SK-N-SH (cell line): ENCODE results near the gene KLHDC10. TPM values are rescaled to one million over a fixed set of nuclear protein-coding genes. Genes with fewer than 3 reads are reported as not detected.

ENCODE experiments used
- CTCF ChIA-PET: fragments of 300-600, 350-600 bp; formaldehyde crosslinking; extraction: SDS; loops from one replicate; lab custom pipeline; 2021; lab: Yijun Ruan, JAX
- POLR2A ChIA-PET: fragments of 350-600 bp; sonication (Branson Sonifier 250); formaldehyde crosslinking; extraction: SDS; loops from one replicate; lab custom pipeline; 2020; ENCODE audit warnings: antibody characterized with exemption, inconsistent platforms; lab: Yijun Ruan, JAX
- DNase-seq: peaks from one replicate; pipeline ENCODE4 v3.0.0; 2012
- H2AFZ ChIP-seq: fragments of 200-600 bp; sonication (generic); 2 replicates; pipeline ENCODE4 v1.8.1; 2016; ENCODE audit warnings: antibody characterized with exemption, mild to moderate bottlenecking, low read depth
- H3F3A ChIP-seq: fragments of 200-600 bp; sonication (generic); replicated peaks from 2 replicates; pipeline ENCODE3; 2016; ENCODE audit warnings: antibody characterized with exemption, mild to moderate bottlenecking; ENCODE audit not compliant: insufficient read depth
- H3K27ac ChIP-seq, 2 experiments: fragments of 200-500 bp in 1 of 2; fragments of 200-600 bp in 1 of 2; sonication (Bioruptor generic) in 1 of 2; sonication (generic), shearing (Covaris generic) in 1 of 2; 2 replicates each; pipeline versions ENCODE4 v1.5.1 to v1.6.1; 2014 to 2016; ENCODE audit warnings: low read depth in 2 of 2, inconsistent platforms in 1 of 2, low read length in 1 of 2, mild to moderate bottlenecking in 1 of 2, mixed read lengths in 1 of 2
- H3K27me3 ChIP-seq: fragments of 200-600 bp; sonication (generic), shearing (Covaris generic); 2 replicates; pipeline ENCODE4 v1.6.1; 2016; ENCODE audit warnings: mixed run types; ENCODE audit not compliant: insufficient read depth
- H3K36me3 ChIP-seq, 2 experiments: fragments of 200-500 bp in 1 of 2; fragments of 200-600 bp in 1 of 2; sonication (Bioruptor generic) in 1 of 2; sonication (generic) in 1 of 2; replicated peaks in 1 of 2; 2 replicates each; pipeline versions ENCODE3 to v1.5.1; 2014 to 2016; ENCODE audit warnings: low read length in 1 of 2, mild to moderate bottlenecking in 1 of 2; ENCODE audit not compliant: insufficient read depth in 2 of 2, control insufficient read depth in 1 of 2
- H3K4me1 ChIP-seq, 2 experiments: fragments of 200-500 bp in 1 of 2; fragments of 200-600 bp in 1 of 2; sonication (Bioruptor generic) in 1 of 2; sonication (generic), shearing (Covaris generic) in 1 of 2; 2 replicates each; pipeline versions ENCODE4 v1.5.1 to v1.6.1; 2014 to 2016; ENCODE audit warnings: low read depth in 1 of 2, low read length in 1 of 2, mixed run types in 1 of 2; ENCODE audit not compliant: insufficient read depth in 2 of 2, control insufficient read depth in 1 of 2
- H3K4me2 ChIP-seq: fragments of 200-600 bp; sonication (generic), shearing (Covaris generic); 2 replicates; pipeline ENCODE4 v1.6.1; 2017; ENCODE audit warnings: mixed run types
- H3K4me3 ChIP-seq, 2 experiments: fragments of 200-500 bp in 1 of 2; fragments of 200-600 bp in 1 of 2; sonication (Bioruptor generic) in 1 of 2; sonication (generic), shearing (Covaris generic) in 1 of 2; 2 replicates each; pipeline versions ENCODE4 v1.5.1 to v1.8.1; 2014 to 2016; ENCODE audit warnings: low read depth in 2 of 2, inconsistent platforms in 1 of 2, low read length in 1 of 2, mild to moderate bottlenecking in 1 of 2, mixed read lengths in 1 of 2, moderate library complexity in 1 of 2
- H3K79me2 ChIP-seq: fragments of 200-600 bp; sonication (generic); 2 replicates; pipeline ENCODE4 v1.8.1; 2017; ENCODE audit warnings: mild to moderate bottlenecking; ENCODE audit not compliant: insufficient read depth
- H3K9ac ChIP-seq: fragments of 200-600 bp; sonication (generic); 2 replicates; pipeline ENCODE4 v1.6.1; 2017; ENCODE audit warnings: mixed run types
- H3K9me2 ChIP-seq: fragments of 200-600 bp; sonication (generic); 2 replicates; pipeline ENCODE4 v1.6.1; 2017; ENCODE audit warnings: mixed run types
- H3K9me3 ChIP-seq: fragments of 200-600 bp; sonication (generic); 2 replicates; pipeline ENCODE4 v1.6.1; 2017; ENCODE audit warnings: mixed run types, mild to moderate bottlenecking, moderate library complexity
- H4K20me1 ChIP-seq: fragments of 200-600 bp; sonication (generic); 2 replicates; pipeline ENCODE4 v1.6.1; 2017; ENCODE audit warnings: mild to moderate bottlenecking, mixed run types; ENCODE audit not compliant: insufficient read depth
- ELF1 ChIP-seq: IDR thresholded peaks from 2 replicates; pipeline ENCODE4 v1.4.0; 2012
- EP300 ChIP-seq, 2 experiments: IDR thresholded peaks; 2 replicates each; pipeline versions ENCODE4 v1.4.0 to v1.6.1; 2012; ENCODE audit warnings: borderline replicate concordance in 1 of 2, low read depth in 1 of 2, low read length in 1 of 2
- EZH2phosphoT487 ChIP-seq: fragments of 200-600 bp; sonication (generic); IDR thresholded peaks from 2 replicates; pipeline ENCODE4 v1.6.1; 2017; ENCODE audit warnings: low read depth, mixed run types, mild to moderate bottlenecking, antibody characterized with exemption, moderate library complexity, borderline replicate concordance
- FOSL2 ChIP-seq: IDR thresholded peaks from 2 replicates; pipeline ENCODE4 v1.4.0; 2012; ENCODE audit warnings: low read depth, mild to moderate bottlenecking, moderate library complexity, borderline replicate concordance
- FOXJ3 ChIP-seq: sonication (generic); formaldehyde crosslinking; IDR thresholded peaks from 2 replicates; pipeline ENCODE4 v1.5.1; 2020; ENCODE audit warnings: mild to moderate bottlenecking, missing genetic modification reagents
- FOXM1 ChIP-seq: IDR thresholded peaks from 2 replicates; pipeline ENCODE4 v1.4.0; 2012; ENCODE audit warnings: low read depth, mild to moderate bottlenecking
- GABPA ChIP-seq: IDR thresholded peaks from 2 replicates; pipeline ENCODE4 v1.4.0; 2012; ENCODE audit warnings: low read depth, mild to moderate bottlenecking
- GATA2 ChIP-seq: sonication (generic); formaldehyde crosslinking; IDR thresholded peaks from 2 replicates; pipeline ENCODE4 v1.5.0; 2020; ENCODE audit warnings: mild to moderate bottlenecking, missing genetic modification reagents
- JUND ChIP-seq: IDR thresholded peaks from 2 replicates; pipeline ENCODE4 v1.4.0; 2012
- MAX ChIP-seq: IDR thresholded peaks from 2 replicates; pipeline ENCODE4 v1.4.0; 2012; ENCODE audit warnings: low read depth
- NFIC ChIP-seq: IDR thresholded peaks from 2 replicates; pipeline ENCODE4 v1.4.0; 2012; ENCODE audit warnings: borderline replicate concordance
- NRF1 ChIP-seq: IDR thresholded peaks from 2 replicates; pipeline ENCODE4 v1.6.1; 2012; ENCODE audit warnings: low read depth, mild to moderate bottlenecking, low read length
- PBX3 ChIP-seq: IDR thresholded peaks from 2 replicates; pipeline ENCODE4; 2012
- POLR2AphosphoS5 ChIP-seq: IDR thresholded peaks from 2 replicates; pipeline ENCODE4 v1.6.1; 2012; ENCODE audit warnings: low read depth, low read length
- RAD21 ChIP-seq: IDR thresholded peaks from 2 replicates; pipeline ENCODE4 v1.6.1; 2012; ENCODE audit warnings: mild to moderate bottlenecking, low read length
- RXRA ChIP-seq: IDR thresholded peaks from 2 replicates; pipeline ENCODE4 v1.4.0; 2012; ENCODE audit warnings: low read depth, mild to moderate bottlenecking, borderline replicate concordance
- SMC3 ChIP-seq: IDR thresholded peaks from 2 replicates; pipeline ENCODE4 v1.6.1; 2012; ENCODE audit warnings: low read depth, low read length, improper control_type of control experiment
- TCF12 ChIP-seq: IDR thresholded peaks from 2 replicates; pipeline ENCODE4 v1.4.0; 2012
- TEAD4 ChIP-seq: IDR thresholded peaks from 2 replicates; pipeline ENCODE4 v1.4.0; 2012; ENCODE audit warnings: mild to moderate bottlenecking, borderline replicate concordance; ENCODE audit not compliant: insufficient read depth
- USF2 ChIP-seq: fragments of 150-350 bp; IDR thresholded peaks from 2 replicates; pipeline ENCODE4 v1.6.1; 2017; ENCODE audit warnings: antibody characterized with exemption, low read length, low read depth, borderline replicate concordance
- WGBS: methylation state at CpG from one replicate; pipeline ENCODE4 v1.1.6; 2017; ENCODE audit warnings: low lambda C conversion rate; 5-methylcytosine and 5-hydroxymethylcytosine counted together
- polyA plus RNA-seq, 3 experiments: library from polyadenylated mRNA; depleted of rRNA; stranded (reverse); fragments of >200 nt; gene quantifications; 2 replicates each; pipeline ENCODE4 v1.2.3, GENCODE V29; 2012

The KLHDC10 gene
- polyA plus RNA-seq, 1 of the 3 experiments (the other 2 are of a cell fraction) = 15.9 TPM

- no peak for TF ChIP-seq USF2
- TF ChIP-seq TCF12 = no peak
- TF ChIP-seq EP300 (IDR thresholded peaks at IDR 0.05; ENCODE audit: borderline replicate concordance in 1 of 2, low read depth in 1 of 2, low read length in 1 of 2) = no peak
- ChIA-PET CTCF (interaction anchor here (0.7 to 4.5 kb wide), 45 partner anchors 9 to 769 kb away, joined by 3 to 57 read pairs (median 7); partner anchors contain the start of genes SSMEM1 and TMEM209), POLR2A (interaction anchor here (0.6 to 2.0 kb wide), 9 partner anchors 10 to 653 kb away, joined by 3 to 14 read pairs (median 3); partner anchors contain the start of genes CEP41 and TMEM209)
- WGBS = 4% methylated on average over 10 of the region's 10 CpGs
- H3K9ac ChIP-seq = peak overlapping the region; percentile 70
- no peaks in the 10 kb centered on the region for H3K9me2 ChIP-seq
- peaks cover 58% of the 10 kb centered on the region for H3K79me2 ChIP-seq
- peak overlapping the region; percentile 83 for H3K4me2 ChIP-seq
- no peaks in the 10 kb centered on the region for H3K9me3 ChIP-seq
- DNase-seq = no peak
- peaks cover 0 to 17% of the 10 kb centered on the region in 2 experiments; a peak in 2 of 4 replicates for H3K4me1 ChIP-seq
- H3K27ac ChIP-seq = peak overlapping the region; percentile 48 to 64; a peak in 3 of 4 replicates
- peak overlapping the region; percentile 72 to 90 for H3K4me3 ChIP-seq
- H3K36me3 ChIP-seq = peaks cover 0 to 3% of the 10 kb centered on the region in 2 experiments
- H3K27me3 ChIP-seq = no peaks in the 10 kb centered on the region
- peaks cover 24% of the 10 kb centered on the region for H4K20me1 ChIP-seq
- H2AFZ ChIP-seq = peak overlapping the region; percentile 80
- peaks cover 4% of the 10 kb centered on the region for H3F3A ChIP-seq
These were observed 708 bp downstream of the KLHDC10 start for GRCh38 chr7:130070861-130071622.

- peaks cover 26% of the 10 kb centered on the region for H4K20me1 ChIP-seq
- H2AFZ ChIP-seq = no peak overlapping the region
- H3K79me2 ChIP-seq = peaks cover 67% of the 10 kb centered on the region
- H3K4me1 ChIP-seq = peaks cover 0 to 18% of the 10 kb centered on the region in 2 experiments; a peak in 2 of 4 replicates
- peak; percentile 79 for DNase-seq
- peak overlapping the region; percentile 83 for H3K4me2 ChIP-seq
- H3F3A ChIP-seq = peaks cover 3% of the 10 kb centered on the region
- H3K27ac ChIP-seq = peak overlapping the region in 1 of 2 experiments; percentile 23; a peak in 1 of 4 replicates
- peak overlapping the region; percentile 70 for H3K9ac ChIP-seq
- peaks cover 0 to 3% of the 10 kb centered on the region in 2 experiments for H3K36me3 ChIP-seq
- POLR2A ChIA-PET = interaction anchor here (0.6 to 1.7 kb wide), 2 partner anchors 119 to 133 kb away, joined by 3 to 7 read pairs; partner anchors contain the start of gene TMEM209
- H3K4me3 ChIP-seq = peak overlapping the region; percentile 72 to 90
- no peaks in the 10 kb centered on the region for H3K9me3 ChIP-seq
- CTCF ChIA-PET = interaction anchor here (0.6 to 4.5 kb wide), 90 partner anchors 8 to 768 kb away, joined by 3 to 57 read pairs (median 4); partner anchors contain the start of genes SSMEM1 and TMEM209
- no peaks in the 10 kb centered on the region for H3K27me3 ChIP-seq
- 4% methylated on average over 11 of the region's 11 CpGs for WGBS
- no peaks in the 10 kb centered on the region for H3K9me2 ChIP-seq
- TF ChIP-seq RAD21 (peak; percentile 100), PBX3 (no peak), FOXJ3 (no peak), EZH2phosphoT487 (no peak), GABPA (no peak), TCF12 (no peak), RXRA (no peak), TEAD4 (no peak), ELF1 (no peak), NFIC (no peak), USF2 (no peak), SMC3 (peak; percentile 99), POLR2AphosphoS5 (no peak), FOXM1 (no peak), JUND (no peak), MAX (no peak), GATA2 (CRISPR knock-in tag) (no peak), NRF1 (0 out of 2 replicates have a peak, but pooled peaks have one; percentile 27), EP300 (IDR thresholded peaks at IDR 0.05; ENCODE audit: borderline replicate concordance in 1 of 2, low read depth in 1 of 2, low read length in 1 of 2) (no peak), FOSL2 (no peak)
These were observed 1.6 kb downstream of the KLHDC10 start for GRCh38 chr7:130071701-130072622.
